Measurements from ENCODE around the gene VHLL.
A peak's percentile ranks its signal among the peaks of the same experiment; 100 is the strongest.

Gene VHLL

GRCh38 chr1:156289857-156290256 is 9.2 kb downstream of the VHLL start:
- no peak for DNase-seq

GRCh38 chr1:156286061-156286460 is 13.0 kb downstream of the VHLL start:
- DNase-seq, result no peak

GRCh38 chr1:156285437-156285836 is 13.7 kb downstream of the VHLL start:
- DNase-seq, result no peak

- no peak for DNase-seq
These were observed 14.3 kb downstream of the VHLL start for GRCh38 chr1:156284757-156285156.

GRCh38 chr1:156284112-156284511 is 15.0 kb downstream of the VHLL start, which contains the start of gene TMEM79:
TMEM79 (plus strand) TSS chr1:156284325; CDS start chr1:156285227, 902 bp downstream.
- no peak for DNase-seq

GRCh38 chr1:156283521-156283920 is 15.6 kb downstream of the VHLL start:
- DNase-seq, result no peak

GRCh38 chr1:156282479-156283222 is 16.5 kb downstream of the VHLL start, which contains the start of gene SMG5:
SMG5 (minus strand) TSS chr1:156282825; CDS start chr1:156282680, 145 bp downstream.
- DNase-seq, result peak; percentile 98

- peak; percentile 74 for DNase-seq
These were observed 17.2 kb downstream of the VHLL start for GRCh38 chr1:156281693-156282478.

- DNase-seq, result no peak
These were observed 17.8 kb downstream of the VHLL start for GRCh38 chr1:156281281-156281680.

- no peak for DNase-seq
These were observed 19.3 kb downstream of the VHLL start for GRCh38 chr1:156279837-156280236.

- no peak for DNase-seq
These were observed 22.1 kb downstream of the VHLL start for GRCh38 chr1:156276966-156277381.

- no peak for DNase-seq
These were observed 22.6 kb downstream of the VHLL start for GRCh38 chr1:156276532-156276931.

- no peak for DNase-seq
These were observed 28.8 kb downstream of the VHLL start for GRCh38 chr1:156270314-156270713.

GRCh38 chr1:156268336-156268735 is 30.8 kb downstream of the VHLL start:
- no peak for DNase-seq

- DNase-seq, result no peak
These were observed 33.1 kb downstream of the VHLL start for GRCh38 chr1:156266051-156266450.

GRCh38 chr1:156263288-156263655 is 35.8 kb downstream of the VHLL start:
- no peak for DNase-seq

- no peak for DNase-seq
These were observed 36.4 kb downstream of the VHLL start for GRCh38 chr1:156262461-156263287.

GRCh38 chr1:156260896-156261295 is 38.2 kb downstream of the VHLL start:
- no peak for DNase-seq

- no peak for DNase-seq
These were observed 39.3 kb downstream of the VHLL start for GRCh38 chr1:156259805-156260204.

GRCh38 chr1:156258859-156259258 is 40.2 kb downstream of the VHLL start:
- DNase-seq, result no peak

GRCh38 chr1:156257711-156258110 is 41.4 kb downstream of the VHLL start:
- no peak for DNase-seq

GRCh38 chr1:156253634-156254033 is 45.5 kb downstream of the VHLL start:
- no peak for DNase-seq

- DNase-seq, result no peak
These were observed 47.6 kb downstream of the VHLL start for GRCh38 chr1:156251527-156251926.
